Measurements from ENCODE around the gene BDH1.
"Not testable (repeated sequence)": the region's sequence is repeated elsewhere in the genome, so short reads cannot be mapped to it uniquely, and the experiment has no call there.

BDH1 gene

DNA sequence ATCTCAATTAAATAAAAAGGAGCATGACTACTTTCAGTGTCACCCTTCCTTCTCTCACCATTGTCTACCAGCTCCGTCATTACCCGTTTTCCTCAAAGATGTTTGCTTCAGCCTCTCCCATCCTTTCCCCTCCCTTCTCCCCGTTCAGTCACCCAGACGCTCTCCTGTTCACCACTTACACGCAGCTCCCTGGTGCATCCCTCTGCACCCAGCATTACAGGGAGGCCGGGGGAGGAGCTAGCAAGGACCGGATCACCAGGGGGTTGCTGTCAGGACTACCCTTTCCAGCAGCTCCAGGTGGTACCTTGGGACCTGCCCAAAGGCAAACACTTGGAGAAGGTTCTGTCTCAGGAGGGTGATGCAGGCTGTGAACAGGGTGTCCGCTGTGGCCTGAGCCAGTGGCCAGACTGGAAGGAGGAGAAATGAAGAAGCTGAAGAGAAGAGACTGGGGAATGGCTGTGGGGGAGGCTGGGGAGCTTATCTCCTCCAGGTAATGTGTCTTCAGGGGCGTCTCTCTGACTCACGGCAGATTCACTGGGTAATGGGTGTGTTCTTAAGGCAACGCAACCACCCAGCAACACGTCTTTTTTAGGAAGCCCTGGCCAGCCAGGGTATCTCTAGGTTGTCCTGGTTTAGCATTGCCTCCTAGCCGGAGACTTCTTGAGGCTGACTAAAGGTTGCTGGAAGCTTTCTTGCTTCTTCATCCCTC lies 21.8 kb upstream of the BDH1 start:
- no peak for DNase-seq

DNA sequence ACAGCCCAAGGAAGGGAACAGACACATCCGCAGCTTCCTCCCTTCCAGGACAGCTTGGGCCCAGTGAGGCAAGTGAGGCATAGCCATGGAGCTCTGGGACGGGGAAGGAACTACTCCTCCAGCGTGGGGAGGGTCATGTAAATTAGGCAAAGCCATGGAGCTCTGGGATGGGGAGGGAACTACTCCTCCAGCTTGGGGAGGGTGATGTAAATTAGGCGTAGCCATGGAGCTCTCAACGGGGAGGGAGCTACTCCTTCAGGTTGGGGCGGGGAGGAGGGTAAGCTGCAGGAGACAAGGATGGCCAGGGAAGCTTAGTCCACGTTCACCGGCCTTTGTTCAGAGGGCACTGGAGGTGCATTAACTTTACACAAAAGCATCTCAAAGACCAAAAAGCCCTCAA lies 21.1 kb upstream of the BDH1 start:
- DNase-seq = no peak

DNA sequence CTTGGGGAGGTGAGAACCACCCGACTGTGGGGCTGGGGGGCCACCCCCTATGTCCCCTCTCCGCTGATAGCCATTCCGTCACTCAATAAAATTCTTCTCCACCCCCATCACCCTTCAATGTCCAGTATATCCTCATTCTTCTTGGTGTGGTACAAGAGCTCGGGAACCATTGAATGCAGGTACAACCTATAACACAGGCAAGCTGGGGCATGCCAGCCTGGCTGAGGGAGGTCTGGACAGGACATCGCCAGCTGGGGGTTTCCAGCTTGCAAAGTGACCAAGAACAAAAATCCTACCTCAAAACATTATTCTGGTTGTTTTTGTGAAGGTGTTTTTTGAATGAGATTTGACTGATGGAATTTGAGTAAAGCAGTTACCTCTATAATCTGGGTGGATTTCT lies 19.6 kb upstream of the BDH1 start:
- no peak for DNase-seq

DNA sequence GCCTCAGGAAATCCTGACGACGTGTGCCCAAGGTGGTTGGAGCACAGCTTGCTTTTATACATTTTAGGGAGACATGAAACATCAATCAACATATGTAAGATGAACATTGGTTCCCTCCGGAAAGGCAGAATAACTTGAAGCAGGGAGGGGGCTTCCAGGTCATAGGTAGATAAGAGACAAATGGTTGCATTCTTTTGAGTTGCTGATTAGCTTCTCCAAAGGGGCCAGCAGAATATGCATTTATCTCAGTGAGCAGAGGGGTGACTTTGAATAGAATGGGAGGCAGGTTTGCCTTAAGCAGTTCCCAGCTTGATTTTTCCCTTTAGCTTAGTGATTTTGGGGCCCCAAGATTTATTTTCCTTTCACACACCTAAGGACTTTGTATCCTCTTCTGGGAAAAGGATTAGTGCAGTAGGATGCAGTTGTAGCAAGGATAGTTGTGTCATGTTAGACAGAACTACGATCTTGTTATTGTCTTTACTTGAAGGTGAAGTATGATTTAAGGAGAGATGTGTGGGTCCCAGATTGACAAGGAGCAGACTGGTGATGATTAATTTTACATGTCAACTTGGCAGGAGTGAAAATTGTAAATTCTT lies 18.7 kb upstream of the BDH1 start:
- DNase-seq = not testable (repeated sequence)

DNA sequence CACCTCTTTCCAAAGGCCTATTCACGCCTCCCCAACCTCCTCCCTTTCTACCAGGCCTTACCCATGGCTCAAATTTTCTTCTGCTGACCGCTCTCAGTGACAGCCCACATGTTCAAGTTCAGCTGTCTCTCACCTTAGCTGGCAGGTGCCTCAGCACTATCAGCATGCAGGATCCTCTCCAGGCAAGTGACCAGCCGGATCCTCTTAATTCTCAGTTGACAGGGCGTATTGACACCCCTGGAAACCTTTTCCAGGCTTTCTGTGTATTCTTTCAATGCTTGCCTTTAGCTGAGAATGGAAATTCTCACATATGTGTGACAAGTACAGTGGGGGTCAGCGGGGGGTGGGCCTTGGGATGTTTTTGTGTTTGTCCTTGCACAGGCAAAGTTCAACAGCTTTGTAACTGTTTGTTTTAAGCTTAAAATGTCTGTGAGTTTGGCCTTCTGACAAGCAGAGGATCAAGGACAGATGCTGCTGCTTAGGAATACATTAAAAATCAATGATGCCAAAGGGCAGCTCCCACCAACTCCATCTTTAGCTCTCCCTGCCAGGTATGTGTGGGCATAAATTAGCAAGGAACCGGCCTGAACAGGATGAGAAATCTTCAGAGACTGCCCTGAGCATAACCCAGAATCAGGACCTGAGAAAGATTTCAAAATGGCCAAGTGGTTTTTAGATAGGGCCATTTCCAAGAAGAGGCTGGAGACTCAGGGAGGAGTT lies 17.4 kb upstream of the BDH1 start:
- DNase-seq = no peak

DNA sequence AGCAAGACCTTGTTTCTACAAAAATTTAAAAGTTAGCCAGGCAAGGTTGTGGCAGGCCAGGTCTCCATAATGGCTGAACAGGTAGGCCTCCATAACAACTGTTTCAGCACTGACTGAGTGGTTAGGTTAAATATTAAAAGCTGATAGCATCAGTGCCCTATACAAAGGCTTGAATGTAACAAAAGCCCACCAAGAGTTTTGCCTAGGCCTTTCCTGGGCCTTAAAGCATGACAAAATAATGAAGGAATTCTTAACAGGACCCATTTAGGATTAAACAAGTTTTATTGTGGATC lies 16.1 kb upstream of the BDH1 start:
- not testable (repeated sequence) for DNase-seq

DNA sequence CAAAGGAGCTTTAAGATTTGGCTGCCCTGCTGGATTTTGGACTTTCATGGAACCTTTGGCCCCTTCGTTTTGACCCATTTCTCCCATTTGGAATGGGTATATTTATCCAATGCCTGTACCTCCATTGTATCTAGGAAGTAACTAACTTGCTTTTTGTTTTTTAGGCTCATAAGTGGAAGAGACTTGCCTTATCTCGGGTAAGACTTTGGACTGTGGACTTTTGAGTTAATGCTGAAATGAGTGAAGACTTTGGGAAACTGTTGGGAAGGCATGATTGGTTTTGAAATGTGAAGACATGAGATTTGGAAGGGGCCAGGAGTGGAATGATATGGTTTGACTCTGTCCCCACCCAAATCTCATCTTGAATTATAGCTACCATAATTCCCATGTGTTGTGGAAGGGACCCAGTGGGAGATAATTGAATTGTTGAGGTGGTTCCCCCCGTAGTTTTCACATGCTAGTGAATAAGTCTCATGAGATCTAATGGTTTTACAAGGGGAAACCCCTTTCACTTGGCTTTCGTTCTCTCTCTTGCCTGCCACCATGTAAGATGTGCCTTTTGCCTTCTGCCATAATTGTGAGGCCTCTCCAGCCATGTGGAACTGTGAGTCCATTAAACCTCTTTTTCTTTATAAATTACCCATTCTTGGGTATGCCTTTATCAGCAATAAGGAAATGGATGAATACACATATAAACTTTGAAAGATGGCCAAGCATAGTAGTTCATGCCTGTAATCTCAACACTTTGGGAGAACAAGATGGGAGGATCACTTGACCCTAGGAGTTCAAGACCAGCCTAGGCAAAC lies 15.5 kb upstream of the BDH1 start:
- DNase-seq = not testable (repeated sequence)

DNA sequence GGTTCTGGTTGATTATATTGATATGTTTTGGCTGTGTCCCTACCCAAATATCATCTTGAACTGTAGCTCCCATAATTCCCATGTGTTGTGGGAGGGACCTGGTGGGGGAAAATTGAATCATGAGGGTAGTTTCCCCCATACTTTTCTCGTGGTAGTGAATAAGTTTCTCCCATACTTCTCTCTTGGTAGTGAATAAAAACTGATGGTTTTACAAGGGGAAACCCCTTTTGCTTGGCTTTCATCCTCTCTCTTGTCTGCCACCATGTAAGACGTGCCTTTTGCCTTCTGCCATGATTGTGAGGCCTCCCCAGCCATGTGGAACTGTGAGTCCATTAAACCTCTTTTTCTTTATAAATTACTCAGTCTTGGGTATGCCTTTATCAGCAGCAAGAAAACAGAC lies 13.7 kb upstream of the BDH1 start:
- DNase-seq = not testable (repeated sequence)

DNA sequence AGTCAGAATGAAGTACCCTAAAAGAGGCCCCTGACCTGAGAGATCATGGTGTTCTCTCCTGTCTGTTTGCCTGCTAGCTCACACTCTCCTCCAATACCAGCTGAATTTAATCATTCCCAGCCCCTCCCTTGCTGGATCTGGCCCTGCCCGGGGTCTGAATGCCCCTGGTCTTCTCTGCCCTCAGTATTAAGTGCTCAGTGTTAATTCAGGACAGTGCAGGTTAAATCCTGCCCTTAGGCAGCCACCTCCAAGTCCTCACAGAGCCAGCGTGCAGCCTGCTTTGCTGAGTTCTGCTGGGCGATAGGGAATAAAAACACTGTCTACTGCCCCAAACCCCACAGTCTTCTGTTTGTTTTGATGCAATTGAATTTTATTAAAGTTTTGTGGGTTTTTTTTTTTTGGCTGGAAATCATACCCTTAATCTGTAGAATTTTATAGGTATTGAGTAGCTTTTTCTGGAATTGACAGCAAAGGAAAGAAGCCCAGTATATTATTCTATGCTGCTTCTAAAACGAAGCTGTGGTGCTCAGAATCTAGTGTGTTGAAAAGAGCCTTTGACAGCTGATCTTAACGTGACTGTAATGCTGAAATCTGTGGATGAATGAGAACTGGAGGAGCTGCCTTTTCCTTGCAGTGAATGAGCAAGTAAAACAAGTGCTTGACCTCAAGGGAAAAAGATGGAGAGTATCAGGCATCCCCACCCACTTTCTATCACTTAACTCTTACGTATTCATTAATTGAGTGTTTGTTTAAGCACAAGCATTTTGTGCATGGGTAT lies 12.3 kb upstream of the BDH1 start:
- no peak for DNase-seq

DNA sequence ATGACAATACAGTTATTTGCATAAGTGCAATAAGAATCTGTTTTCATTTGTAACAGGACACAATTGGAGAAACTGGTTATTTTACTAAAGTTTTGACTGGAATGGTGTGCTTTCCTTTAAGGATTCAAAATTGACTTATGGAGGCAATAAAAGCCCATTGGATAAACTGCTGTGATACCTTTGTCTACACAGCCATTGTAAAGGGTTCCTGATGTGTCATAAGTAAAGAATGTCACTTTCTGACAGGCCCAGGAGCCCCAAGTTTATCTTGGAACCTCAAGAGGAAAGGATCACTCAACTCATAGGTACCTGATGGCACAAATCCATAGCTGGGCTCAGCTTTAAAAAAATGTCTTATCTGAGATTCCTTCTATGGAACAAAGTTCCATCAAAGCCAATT lies 10.4 kb upstream of the BDH1 start:
- not testable (repeated sequence) for DNase-seq

DNA sequence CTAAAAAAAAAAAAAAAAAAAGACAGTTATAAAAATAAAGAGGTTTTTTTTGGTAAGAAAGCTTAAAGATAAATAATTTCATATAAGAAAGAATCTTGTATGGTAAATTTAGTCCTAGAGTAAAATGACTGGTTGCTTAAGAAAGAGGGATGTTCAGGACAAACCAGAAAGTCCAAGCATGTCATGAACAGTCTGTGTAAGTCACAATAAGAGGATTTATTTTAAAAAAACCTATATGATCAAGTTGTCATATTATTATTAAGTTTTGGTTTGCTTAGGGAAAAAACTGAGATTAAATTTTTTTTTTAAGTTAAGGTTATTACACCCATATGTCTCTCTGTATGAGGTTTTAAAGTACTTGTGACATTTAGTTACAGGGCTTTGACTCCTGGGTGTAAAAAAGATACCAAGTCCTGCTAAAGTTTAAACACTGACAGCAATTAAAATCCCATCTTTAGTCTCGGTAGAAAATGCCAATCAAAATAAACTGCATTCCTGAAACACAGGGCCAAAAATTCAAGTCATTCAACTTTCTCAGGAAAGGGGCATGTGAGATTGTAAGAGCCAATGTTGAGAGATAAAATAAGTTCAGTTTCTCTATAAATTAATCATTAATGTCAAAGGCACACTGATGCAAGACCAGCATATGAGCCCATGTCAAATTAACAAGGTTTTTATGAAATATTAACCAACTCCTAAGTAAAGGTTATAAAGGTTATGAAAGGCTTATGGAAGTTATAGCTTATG lies 8.5 kb upstream of the BDH1 start:
- peak; percentile 28 for DNase-seq

DNA sequence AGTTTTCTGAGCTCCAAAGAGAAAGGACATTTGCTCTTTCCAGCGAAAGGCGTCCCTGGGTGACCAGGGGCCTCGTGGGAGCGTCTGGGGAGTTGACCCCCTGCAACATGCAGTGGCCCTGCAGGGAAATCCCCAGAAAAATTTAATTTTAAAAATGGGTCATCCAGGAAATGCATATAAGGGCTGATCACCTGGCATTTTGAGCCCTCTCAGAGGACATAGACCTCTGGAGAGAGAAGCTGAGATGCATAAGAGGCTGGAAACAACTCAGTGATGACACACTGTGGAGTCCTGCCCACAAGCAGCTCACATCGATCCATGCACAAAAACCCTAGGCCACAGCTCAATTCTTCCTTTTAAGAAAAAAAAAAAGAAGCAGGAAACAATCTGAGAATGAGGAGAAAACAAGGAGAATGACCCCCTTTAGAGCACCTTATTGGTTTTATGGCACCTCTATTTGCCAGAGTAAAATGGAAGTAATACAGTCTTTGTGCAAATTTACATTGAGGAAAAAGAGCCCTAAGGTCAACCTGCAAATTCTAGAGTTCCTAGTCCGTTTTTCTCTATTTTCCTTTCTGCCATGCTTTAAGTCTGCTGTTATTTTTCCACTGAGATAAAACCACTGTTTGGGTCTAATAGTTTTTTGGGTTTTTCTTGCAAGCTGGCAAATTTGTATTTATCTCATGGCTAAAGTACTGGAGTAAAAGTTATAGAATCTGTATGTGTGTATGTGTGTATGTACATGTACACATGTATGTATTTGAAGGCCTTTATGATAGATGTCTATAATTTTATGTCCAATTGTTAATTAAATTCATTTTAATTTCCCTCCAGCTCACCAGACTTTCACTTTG lies 6.9 kb upstream of the BDH1 start:
- no peak for DNase-seq

DNA sequence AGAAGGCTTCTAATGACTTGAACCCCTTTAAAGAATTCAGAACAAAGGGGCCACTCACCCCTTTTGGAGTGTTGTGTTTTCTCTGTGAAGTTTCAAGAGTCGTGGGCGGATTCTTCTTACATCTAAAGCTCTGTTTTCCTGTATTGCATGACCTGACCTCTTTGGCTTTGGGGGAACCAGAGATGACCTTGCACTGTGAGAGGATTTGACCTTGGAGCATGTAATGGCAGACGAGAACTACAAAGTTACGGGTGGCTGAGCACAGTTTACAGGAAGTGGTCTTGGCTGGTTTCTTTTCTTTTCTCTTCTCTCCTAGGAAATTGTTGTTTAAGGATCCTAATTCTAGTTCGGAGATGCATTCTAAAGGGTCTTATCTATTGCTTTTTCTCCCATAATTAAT lies 6.2 kb upstream of the BDH1 start:
- no peak for DNase-seq

DNA sequence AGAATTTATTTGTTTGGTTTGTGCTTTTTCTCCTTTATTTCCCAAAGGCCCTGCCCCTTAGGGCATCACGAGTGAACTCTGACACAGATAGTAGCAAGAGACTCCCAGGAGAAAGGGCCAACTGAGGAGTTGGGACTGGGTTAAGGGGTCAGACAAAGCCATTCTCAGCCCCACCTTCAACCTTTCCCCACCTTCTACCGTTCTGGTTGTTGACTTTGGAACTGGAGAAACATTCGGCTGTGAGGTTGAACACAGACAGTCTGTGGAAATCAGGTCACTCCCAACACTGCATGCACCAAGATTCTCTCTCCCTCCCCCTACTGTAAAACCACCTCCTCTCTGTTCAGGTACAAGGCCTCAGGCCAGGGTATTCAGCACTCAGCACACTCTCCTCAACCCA lies 3.9 kb upstream of the BDH1 start:
- DNase-seq = no peak

DNA sequence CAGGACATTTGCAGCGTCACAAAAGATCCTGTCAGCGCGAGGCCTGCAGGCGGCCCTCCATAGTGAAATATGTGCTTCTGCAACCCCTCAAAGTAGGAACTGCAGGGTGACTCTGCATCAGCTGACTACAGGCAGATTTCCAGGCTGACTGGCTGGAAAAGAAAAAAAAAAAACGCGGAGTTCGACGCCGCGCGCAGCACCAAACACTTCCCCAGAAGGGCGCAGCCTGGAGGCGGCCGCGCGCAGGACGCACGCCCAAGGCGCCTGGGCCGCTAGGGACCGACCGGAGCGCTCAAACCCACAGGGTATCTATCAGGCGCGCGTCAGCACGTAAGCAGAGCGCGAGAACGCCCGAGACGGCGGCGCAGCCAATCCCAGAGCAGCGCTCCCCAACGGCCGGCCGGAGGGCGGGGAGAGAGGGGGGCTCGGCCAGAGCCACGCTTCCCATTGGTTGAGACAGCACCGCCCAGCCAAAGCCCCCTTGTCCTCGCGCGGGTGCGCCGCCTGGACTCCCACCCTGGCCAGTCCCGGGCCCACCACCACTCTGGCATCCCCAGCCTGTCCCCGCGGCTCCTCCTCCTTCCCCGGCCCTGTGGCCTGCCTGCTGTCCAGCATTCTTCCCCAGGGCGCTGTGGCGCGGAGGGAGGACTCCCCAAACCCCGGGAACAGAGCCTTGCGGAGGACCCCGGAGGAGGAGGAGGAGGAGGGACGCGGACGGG lies 1.0 kb downstream of the BDH1 start:
- DNase-seq = peak; percentile 99

DNA sequence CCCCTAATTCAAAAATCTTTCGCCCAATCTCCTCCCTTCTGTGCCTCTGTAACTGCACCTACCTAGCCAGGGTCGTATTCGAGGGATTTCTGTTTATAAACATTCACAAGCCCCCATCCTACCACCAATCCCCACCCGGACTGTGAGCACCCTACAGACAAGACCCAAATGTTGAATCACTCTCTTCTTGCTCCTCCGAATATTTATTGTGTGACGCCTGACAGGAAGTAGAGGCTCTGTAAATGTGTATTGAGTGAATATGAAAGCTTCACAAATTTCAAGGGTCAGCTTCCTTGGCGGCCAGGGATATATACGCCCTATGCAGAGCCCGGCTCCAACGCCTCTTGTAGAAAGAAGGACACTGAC lies 1.6 kb downstream of the BDH1 start:
- no peak for DNase-seq

DNA sequence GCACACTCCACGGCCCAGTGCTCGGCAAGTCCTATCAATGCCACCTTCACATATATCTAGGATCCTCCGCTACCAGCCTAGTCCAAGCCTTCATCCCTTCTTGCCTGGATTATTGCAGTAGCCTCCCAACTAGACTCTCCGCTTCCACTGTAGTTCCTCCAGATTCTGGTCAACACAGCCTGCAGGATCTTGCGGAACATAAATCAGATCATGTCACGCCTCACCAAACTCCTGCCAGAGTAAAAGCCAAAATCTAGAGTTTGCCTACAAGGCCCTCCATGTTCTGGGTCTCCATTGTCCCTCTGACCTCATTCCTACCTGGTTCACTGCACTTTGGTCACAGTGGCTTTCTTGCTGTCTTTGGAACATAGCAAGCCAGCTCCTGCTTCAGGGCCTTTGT lies 3.6 kb downstream of the BDH1 start:
- no peak for DNase-seq

DNA sequence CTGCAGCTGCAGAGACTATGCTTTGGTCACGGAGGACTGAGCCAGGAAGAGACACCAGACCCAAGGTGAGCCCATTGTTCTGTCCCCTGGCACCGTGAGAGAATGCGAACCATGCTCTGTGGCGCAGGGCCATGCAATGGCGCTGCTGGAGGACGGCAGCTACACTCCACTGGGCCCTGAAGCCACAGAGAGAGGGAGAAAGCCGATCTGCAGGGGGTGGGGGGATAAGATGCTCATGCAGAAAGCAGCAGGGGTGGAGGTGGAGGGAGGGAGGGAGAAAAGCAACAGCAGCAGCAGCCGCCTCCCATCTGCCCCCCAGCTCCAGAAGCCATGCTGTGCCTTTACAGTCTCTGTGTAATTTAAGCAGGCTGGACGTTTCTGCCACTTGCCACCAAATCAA lies 5.3 kb downstream of the BDH1 start:
- no peak for DNase-seq

DNA sequence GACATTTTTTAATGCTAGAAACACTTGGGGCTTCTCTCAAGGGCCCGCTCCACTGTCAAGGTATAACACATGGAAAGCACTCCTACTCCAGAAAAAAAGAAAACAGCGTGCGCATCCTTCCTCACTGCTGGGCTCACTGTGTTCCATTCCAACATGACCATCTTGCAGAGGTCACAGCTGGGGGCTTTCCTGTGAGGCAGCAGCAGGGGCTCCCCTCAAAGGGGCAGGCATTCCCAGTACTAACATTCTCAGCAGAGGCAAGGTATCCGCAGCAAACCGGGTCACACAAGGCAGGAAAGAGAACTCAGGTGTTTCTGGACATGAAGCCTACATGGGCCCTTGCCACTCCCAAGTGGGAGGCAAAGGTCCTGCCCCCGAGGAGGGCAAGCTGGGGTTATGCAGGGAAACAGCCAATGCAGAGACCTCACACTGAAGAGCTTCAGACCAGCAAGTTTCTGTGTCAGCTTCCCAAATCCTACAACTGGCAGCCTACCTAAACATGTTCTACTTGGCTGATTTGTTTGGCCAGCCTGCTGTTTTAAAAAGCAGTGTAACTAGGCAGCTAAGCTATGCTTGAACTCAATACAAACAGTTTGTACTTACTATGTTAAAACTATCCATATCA lies 6.4 kb downstream of the BDH1 start:
- no peak for DNase-seq

All from RPMI8226 (cell line).